ENCODE data around the gene AARS1.

GRCh38 chr16:70255574-70255973, 33.7 kb downstream of the AARS1 start:
- no peak for TF ChIP-seq CTCF (IDR thresholded peaks at IDR 0.05)
- no peak for TF ChIP-seq POLR2A (IDR thresholded peaks at IDR 0.05)

All from esophagus squamous epithelium (tissue), 4 donors.